Measurements from ENCODE around the gene FOSB. TPM values are rescaled to one million over a fixed set of nuclear protein-coding genes. Genes with fewer than 3 reads are reported as not detected.
A peak's percentile ranks its signal among the peaks of the same experiment; 100 is the strongest.

FOSB gene
- total RNA-seq, 1 donor from 2014 or later: 0.79 TPM

GRCh38 chr19:45463241-45463640 lies 4.6 kb upstream of the FOSB start:
- intact Hi-C loops (cut with micrococcal nuclease): no loop called here
- ATAC-seq (no peak), DNase-seq (no peak)

- intact Hi-C loops (cut with micrococcal nuclease): no loop called here
- no peak for ATAC-seq
- no peak for DNase-seq
Measured at GRCh38 chr19:45464274-45464673, 3.5 kb upstream of the FOSB start.

- intact Hi-C loops (cut with micrococcal nuclease): no loop called here
- no peak for DNase-seq
- no peak for ATAC-seq
Measured at GRCh38 chr19:45464852-45465441, 2.8 kb upstream of the FOSB start.

- no peak for ATAC-seq
- no peak for DNase-seq
- intact Hi-C loops (cut with micrococcal nuclease): no loop called here
Measured at GRCh38 chr19:45467115-45467455, 711 bp upstream of the FOSB start.

GRCh38 chr19:45468159-45468651 lies 409 bp downstream of the FOSB start:
- intact Hi-C loops (cut with micrococcal nuclease): no loop called here

GRCh38 chr19:45468803-45469131 lies 971 bp downstream of the FOSB start:
- DNase-seq (no peak), ATAC-seq (peak; percentile 14)
- intact Hi-C loops (cut with micrococcal nuclease): no loop called here

More at GRCh38 chr19:45468159-45468651, 409 bp downstream of the FOSB start:
- DNase-seq (peak; percentile 43), ATAC-seq (no peak)

GRCh38 chr19:45469132-45469944 lies 1.5 kb downstream of the FOSB start:
- peak; percentile 97 for DNase-seq
- intact Hi-C loops (cut with micrococcal nuclease): no loop called here
- peak; percentile 90 for ATAC-seq

- intact Hi-C loops (cut with micrococcal nuclease): no loop called here
- ATAC-seq (no peak), DNase-seq (no peak)
Measured at GRCh38 chr19:45469945-45470761, 2.4 kb downstream of the FOSB start.

GRCh38 chr19:45470762-45471081 lies 2.9 kb downstream of the FOSB start:
- intact Hi-C loops (cut with micrococcal nuclease): no loop called here
- DNase-seq (no peak), ATAC-seq (no peak)

GRCh38 chr19:45471111-45471930 lies 3.5 kb downstream of the FOSB start:
- ATAC-seq: no peak
- intact Hi-C loops (cut with micrococcal nuclease): no loop called here
- no peak for DNase-seq

- no peak for ATAC-seq
- DNase-seq: no peak
- intact Hi-C loops (cut with micrococcal nuclease): no loop called here
Measured at GRCh38 chr19:45471931-45472562, 4.3 kb downstream of the FOSB start.

- intact Hi-C loops (cut with micrococcal nuclease): no loop called here
- no peak for ATAC-seq
- DNase-seq: no peak
Measured at GRCh38 chr19:45472563-45473366, 5.0 kb downstream of the FOSB start.

GRCh38 chr19:45473367-45473681 lies 5.5 kb downstream of the FOSB start:
- intact Hi-C loops (cut with micrococcal nuclease): no loop called here
- ATAC-seq (no peak), DNase-seq (no peak)

GRCh38 chr19:45473682-45474605 lies 6.1 kb downstream of the FOSB start:
- DNase-seq: no peak
- ATAC-seq: no peak
- intact Hi-C loops (cut with micrococcal nuclease): no loop called here

- DNase-seq: no peak
- intact Hi-C loops (cut with micrococcal nuclease): loop anchor here (5.0 kb wide), 1 partner anchor 38 kb away; no protein-coding TSS in a partner anchor
- ATAC-seq: no peak
Measured at GRCh38 chr19:45474606-45475521, 7.1 kb downstream of the FOSB start.
